ENCODE results near the gene WARS2. TPM values are rescaled to one million over a fixed set of nuclear protein-coding genes. Genes with fewer than 3 reads are reported as not detected.

The WARS2 gene
- total and polyA plus RNA-seq, 2 experiments from 2014 or later: 6.2 to 19.3 TPM

DNA sequence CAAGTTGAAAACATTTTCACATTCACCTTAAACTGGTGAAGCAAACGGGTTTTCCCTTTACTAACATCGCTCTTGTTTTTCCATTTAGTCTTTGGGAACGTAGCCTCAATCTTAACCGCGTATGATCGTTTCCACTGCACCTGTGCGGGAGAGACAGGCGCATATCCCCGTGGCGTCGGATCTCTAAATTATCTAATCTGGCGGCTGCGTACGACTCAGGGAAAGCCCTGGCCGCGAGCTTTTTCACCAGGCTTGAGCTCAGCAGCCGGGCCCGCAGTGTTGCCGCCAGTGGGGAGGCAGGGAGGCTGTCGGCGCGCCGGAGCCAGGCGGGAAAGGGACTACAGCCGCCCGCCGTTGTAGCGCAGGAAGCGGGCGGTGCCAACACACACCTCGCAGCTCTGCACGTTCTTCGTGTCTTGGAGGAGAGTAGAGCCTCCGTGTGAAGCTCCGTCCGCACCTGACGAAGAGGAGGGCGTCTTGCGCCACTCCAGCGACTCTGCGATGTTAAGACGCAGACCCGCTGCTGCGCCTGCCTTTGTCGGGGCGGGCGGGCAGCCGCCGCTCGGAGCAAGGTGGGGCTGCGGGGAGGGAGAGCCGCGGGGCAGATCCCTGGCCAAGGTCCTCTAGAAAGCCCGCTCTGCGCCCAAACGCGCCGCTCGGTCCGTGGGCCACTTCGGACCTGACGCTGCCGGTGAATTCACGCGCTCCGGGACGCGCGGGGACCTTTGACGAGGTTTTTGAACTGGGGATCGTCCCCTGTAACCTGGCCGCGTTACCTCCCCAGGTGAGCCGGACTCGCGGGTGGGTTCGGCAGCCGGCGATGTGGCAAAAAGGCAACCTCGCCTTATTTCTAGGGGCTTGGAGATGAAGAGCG lies 133.8 kb downstream of the WARS2 start:
- Histone ChIP-seq H3K4me2 (peak overlapping the region; percentile 63), H4K20me1 (ENCODE audit: insufficient read depth, poor library complexity, severe bottlenecking) (no peaks in the 10 kb centered on the region), H2AFZ (no peak overlapping the region), H3K9me2 (replicated peaks; ENCODE audit: insufficient read depth) (no peaks in the 10 kb centered on the region), H3K4me1 (ENCODE audit: insufficient read depth) (no peaks in the 10 kb centered on the region), H3K27me3 (peaks cover 82% of the 10 kb centered on the region), H3K27ac (no peak overlapping the region), H3K36me3 (replicated peaks; ENCODE audit: insufficient read depth, low read depth) (no peaks in the 10 kb centered on the region), H3K4me3 (no peak overlapping the region), H3K79me2 (no peaks in the 10 kb centered on the region), H3K9me3 (ENCODE audit: low read depth) (no peaks in the 10 kb centered on the region)
- WGBS (ENCODE audit: low lambda C conversion rate, missing lambda C conversion rate): 37% methylated on average over 57 of the region's 81 CpGs
- DNase-seq (ENCODE audit: low spot score): no peak
- TF ChIP-seq EZH2 (IDR thresholded peaks at IDR 0.05; ENCODE audit: borderline replicate concordance) (peak; percentile 85), EZH2phosphoT487 (IDR thresholded peaks at IDR 0.05; ENCODE audit: low read depth, severe bottlenecking, unreplicated experiment) (peak; percentile 24)
- TF ChIP-seq, protein P1, sequence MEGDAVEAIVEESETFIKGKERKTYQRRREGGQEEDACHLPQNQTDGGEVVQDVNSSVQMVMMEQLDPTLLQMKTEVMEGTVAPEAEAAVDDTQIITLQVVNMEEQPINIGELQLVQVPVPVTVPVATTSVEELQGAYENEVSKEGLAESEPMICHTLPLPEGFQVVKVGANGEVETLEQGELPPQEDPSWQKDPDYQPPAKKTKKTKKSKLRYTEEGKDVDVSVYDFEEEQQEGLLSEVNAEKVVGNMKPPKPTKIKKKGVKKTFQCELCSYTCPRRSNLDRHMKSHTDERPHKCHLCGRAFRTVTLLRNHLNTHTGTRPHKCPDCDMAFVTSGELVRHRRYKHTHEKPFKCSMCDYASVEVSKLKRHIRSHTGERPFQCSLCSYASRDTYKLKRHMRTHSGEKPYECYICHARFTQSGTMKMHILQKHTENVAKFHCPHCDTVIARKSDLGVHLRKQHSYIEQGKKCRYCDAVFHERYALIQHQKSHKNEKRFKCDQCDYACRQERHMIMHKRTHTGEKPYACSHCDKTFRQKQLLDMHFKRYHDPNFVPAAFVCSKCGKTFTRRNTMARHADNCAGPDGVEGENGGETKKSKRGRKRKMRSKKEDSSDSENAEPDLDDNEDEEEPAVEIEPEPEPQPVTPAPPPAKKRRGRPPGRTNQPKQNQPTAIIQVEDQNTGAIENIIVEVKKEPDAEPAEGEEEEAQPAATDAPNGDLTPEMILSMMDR (IDR thresholded peaks at IDR 0.05; ENCODE audit: poor library complexity): no peak

DNA sequence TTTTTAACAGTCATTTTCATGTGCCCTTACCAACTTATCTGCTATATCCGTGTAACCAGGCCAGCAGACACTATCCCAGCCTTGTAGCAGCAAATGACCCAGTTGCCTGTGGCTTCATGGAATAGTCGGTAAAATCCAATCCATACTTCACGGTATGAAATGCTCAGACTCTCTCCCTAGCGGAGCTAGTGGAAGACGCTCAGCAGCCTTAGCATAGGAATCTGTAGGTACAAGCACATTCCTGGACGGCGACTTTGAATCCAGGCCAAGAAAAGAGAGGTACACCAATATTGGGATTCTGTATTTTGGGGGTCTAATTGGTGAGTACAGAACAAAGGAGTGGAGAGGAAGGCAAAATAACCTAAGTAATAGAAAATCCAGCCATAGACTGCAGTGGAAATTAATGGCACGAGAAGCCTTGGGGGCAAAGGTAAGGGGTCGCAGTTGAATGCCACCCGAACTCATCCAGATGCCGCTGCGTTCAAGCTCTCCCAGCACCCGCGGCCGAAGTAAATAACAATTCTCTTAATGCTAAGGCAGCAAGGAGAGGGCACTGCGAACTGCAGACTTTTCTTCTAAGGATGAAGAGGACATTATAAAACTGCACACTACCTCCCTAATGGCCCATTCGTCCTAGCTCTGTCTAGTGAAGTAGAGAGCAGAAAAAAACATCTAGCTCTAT lies 134.6 kb downstream of the WARS2 start:
- peaks cover 4% of the 10 kb centered on the region for H3K4me1 ChIP-seq (ENCODE audit: insufficient read depth)
- DNase-seq (ENCODE audit: low spot score): no peak
- no peaks in the 10 kb centered on the region for H3K9me2 ChIP-seq (replicated peaks; ENCODE audit: insufficient read depth)
- H3K79me2 ChIP-seq: no peaks in the 10 kb centered on the region
- no peak overlapping the region for H3K27ac ChIP-seq
- 59% methylated on average over 17 of the region's 17 CpGs for WGBS (ENCODE audit: low lambda C conversion rate, missing lambda C conversion rate)
- H4K20me1 ChIP-seq (ENCODE audit: insufficient read depth, poor library complexity, severe bottlenecking): no peaks in the 10 kb centered on the region
- peaks cover 88% of the 10 kb centered on the region for H3K27me3 ChIP-seq
- TF ChIP-seq, protein P1 (IDR thresholded peaks at IDR 0.05; ENCODE audit: poor library complexity): no peak
- no peak overlapping the region for H2AFZ ChIP-seq
- no peaks in the 10 kb centered on the region for H3K36me3 ChIP-seq (replicated peaks; ENCODE audit: insufficient read depth, low read depth)
- H3K9me3 ChIP-seq (ENCODE audit: low read depth): no peaks in the 10 kb centered on the region
- H3K4me3 ChIP-seq: no peak overlapping the region
- no peak overlapping the region for H3K4me2 ChIP-seq

DNA sequence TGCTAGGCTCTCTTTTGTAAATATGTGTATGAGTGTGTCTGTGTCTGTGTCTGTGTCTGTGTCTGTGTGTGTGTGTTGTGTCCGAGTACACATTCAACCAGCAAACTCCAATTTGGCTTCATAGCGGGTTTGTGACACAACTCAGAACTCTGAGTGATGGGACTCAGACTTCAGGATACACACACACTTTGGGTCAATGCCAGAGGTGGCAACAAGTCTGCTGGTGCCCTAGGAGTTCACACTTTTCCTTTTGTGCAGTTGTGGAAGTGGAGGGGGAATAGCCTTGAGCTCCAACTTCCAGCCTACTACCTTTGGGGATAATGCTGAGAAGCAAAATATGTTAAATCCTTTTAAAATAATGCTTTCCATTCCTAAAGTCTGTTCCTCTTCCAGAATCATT lies 135.7 kb downstream of the WARS2 start:
- Histone ChIP-seq H3K27ac (no peak overlapping the region), H3K4me3 (no peak overlapping the region), H3K79me2 (no peaks in the 10 kb centered on the region), H3K27me3 (peaks cover 88% of the 10 kb centered on the region), H2AFZ (no peak overlapping the region), H4K20me1 (ENCODE audit: insufficient read depth, poor library complexity, severe bottlenecking) (no peaks in the 10 kb centered on the region), H3K36me3 (replicated peaks; ENCODE audit: insufficient read depth, low read depth) (no peaks in the 10 kb centered on the region), H3K4me2 (no peak overlapping the region), H3K9me3 (ENCODE audit: low read depth) (no peaks in the 10 kb centered on the region), H3K9me2 (replicated peaks; ENCODE audit: insufficient read depth) (no peaks in the 10 kb centered on the region), H3K4me1 (ENCODE audit: insufficient read depth) (peaks cover 12% of the 10 kb centered on the region)
- no peak for TF ChIP-seq EZH2 (IDR thresholded peaks at IDR 0.05; ENCODE audit: borderline replicate concordance)
- TF ChIP-seq, protein P1 (IDR thresholded peaks at IDR 0.05; ENCODE audit: poor library complexity): no peak
- no peak for TF ChIP-seq EZH2phosphoT487 (IDR thresholded peaks at IDR 0.05; ENCODE audit: low read depth, severe bottlenecking, unreplicated experiment)
- 86% methylated on average over 2 of the region's 2 CpGs for WGBS (ENCODE audit: low lambda C conversion rate, missing lambda C conversion rate)
- DNase-seq (ENCODE audit: low spot score): no peak

Measured in hepatocyte (in vitro differentiated cells).